Hepatocyte (in vitro differentiated cells): Measurements from ENCODE around the gene C1orf87. TPM values are rescaled to one million over a fixed set of nuclear protein-coding genes. Genes with fewer than 3 reads are reported as not detected.

Experiments used
- DNase-seq: peaks from one replicate; pipeline ENCODE4 v3.0.0-alpha.2; 2016; ENCODE audit warnings: low spot score
- H2AFZ ChIP-seq: fragments of 200-600 bp; sonication (generic); 2 replicates; pipeline ENCODE4 v1.6.0; 2016; ENCODE audit warnings: antibody characterized with exemption, mild to moderate bottlenecking
- H3K27ac ChIP-seq: fragments of 200-600 bp; sonication (generic); 2 replicates; pipeline ENCODE4 v1.5.1; 2016; ENCODE audit warnings: mild to moderate bottlenecking
- H3K27me3 ChIP-seq: fragments of 200-600 bp; sonication (generic); 2 replicates; pipeline ENCODE4 v1.6.1; 2016
- H3K36me3 ChIP-seq: fragments of 200-600 bp; sonication (generic); replicated peaks from 2 replicates; pipeline ENCODE4 v1.5.1; 2016; ENCODE audit warnings: low read depth; ENCODE audit not compliant: insufficient read depth
- H3K4me1 ChIP-seq: fragments of 200-600 bp; sonication (generic); 2 replicates; pipeline ENCODE4 v1.5.1; 2016; ENCODE audit warnings: mild to moderate bottlenecking, moderate library complexity; ENCODE audit not compliant: insufficient read depth
- H3K4me2 ChIP-seq: fragments of 200-600 bp; sonication (generic); 2 replicates; pipeline ENCODE4 v1.6.0; 2016
- H3K4me3 ChIP-seq: fragments of 200-600 bp; sonication (generic); 2 replicates; pipeline ENCODE4 v1.5.1; 2016; ENCODE audit warnings: mild to moderate bottlenecking
- H3K79me2 ChIP-seq: fragments of 200-600 bp; sonication (generic); 2 replicates; pipeline ENCODE4 v1.6.0; 2017; ENCODE audit warnings: mild to moderate bottlenecking
- H3K9me2 ChIP-seq: fragments of 200-600 bp; sonication (generic); replicated peaks from 2 replicates; pipeline ENCODE4 v1.6.0; 2017; ENCODE audit warnings: mild to moderate bottlenecking; ENCODE audit not compliant: insufficient read depth
- H3K9me3 ChIP-seq: fragments of 200-600 bp; sonication (generic); 2 replicates; pipeline ENCODE4 v1.5.1; 2016; ENCODE audit warnings: low read depth, mild to moderate bottlenecking
- H4K20me1 ChIP-seq: fragments of 200-600 bp; sonication (generic); 2 replicates; pipeline ENCODE4 v1.6.0; 2016; ENCODE audit warnings: mild to moderate bottlenecking; ENCODE audit not compliant: insufficient read depth, poor library complexity, severe bottlenecking
- CTCF ChIP-seq: fragments of 200-600 bp; sonication (generic); IDR thresholded peaks from 2 replicates; pipeline ENCODE4 v1.5.1; 2016; ENCODE audit warnings: antibody characterized with exemption, mild to moderate bottlenecking; ENCODE audit not compliant: poor library complexity
- EZH2 ChIP-seq: fragments of 200-600 bp; sonication (generic); IDR thresholded peaks from 2 replicates; pipeline ENCODE4 v1.6.1; 2016; ENCODE audit warnings: antibody characterized with exemption, mild to moderate bottlenecking, borderline replicate concordance
- EZH2phosphoT487 ChIP-seq: fragments of 200-600 bp; sonication (generic); IDR thresholded peaks from one replicate; pipeline ENCODE4 v1.6.1; 2018; ENCODE audit warnings: antibody characterized with exemption, mild to moderate bottlenecking, low read depth, moderate library complexity; ENCODE audit not compliant: unreplicated experiment, severe bottlenecking
- WGBS: methylation state at CpG from one replicate; pipeline ENCODE4 v1.1.6; 2016; ENCODE audit warnings: low lambda C conversion rate; ENCODE audit errors: missing lambda C conversion rate; 5-methylcytosine and 5-hydroxymethylcytosine counted together
- polyA plus RNA-seq: library from polyadenylated mRNA; unstranded; fragments of >200 nt; fragmentation: Nextera tagmentation; extraction: Ambion mirVana; gene quantifications from 2 replicates; pipeline ENCODE4 v1.2.1, GENCODE V29; 2016
- total RNA-seq: library from RNA; depleted of rRNA; stranded (reverse); fragments of >200 nt; gene quantifications from 2 replicates; pipeline ENCODE4 v1.2.3, GENCODE V29; 2014

Gene C1orf87
- total and polyA plus RNA-seq, 2 experiments from 2014 or later, result not detected

- no peak overlapping the region for H3K4me3 ChIP-seq
- H3K4me2 ChIP-seq, result no peak overlapping the region
- no peaks in the 10 kb centered on the region for H4K20me1 ChIP-seq
- H3K79me2 ChIP-seq, result no peaks in the 10 kb centered on the region
- H3K9me2 ChIP-seq, result no peaks in the 10 kb centered on the region
- no peaks in the 10 kb centered on the region for H3K9me3 ChIP-seq
- no peaks in the 10 kb centered on the region for H3K27me3 ChIP-seq
- WGBS, result 53% methylated on average over 3 of the region's 3 CpGs
- no peak overlapping the region for H2AFZ ChIP-seq
- peak; percentile 23 for DNase-seq
- H3K36me3 ChIP-seq, result no peaks in the 10 kb centered on the region
- TF ChIP-seq EZH2 (no peak), CTCF (no peak), EZH2phosphoT487 (no peak)
- H3K27ac ChIP-seq, result no peak overlapping the region
- no peaks in the 10 kb centered on the region for H3K4me1 ChIP-seq
Measured at GRCh38 chr1:60108196-60108595, 34.6 kb upstream of the C1orf87 start.

- no peaks in the 10 kb centered on the region for H3K4me1 ChIP-seq
- peak overlapping the region; percentile 23 for H3K27ac ChIP-seq
- H3K9me3 ChIP-seq, result no peaks in the 10 kb centered on the region
- H2AFZ ChIP-seq, result no peak overlapping the region
- H4K20me1 ChIP-seq, result no peaks in the 10 kb centered on the region
- no peaks in the 10 kb centered on the region for H3K36me3 ChIP-seq
- TF ChIP-seq CTCF (no peak), EZH2phosphoT487 (no peak), EZH2 (no peak)
- H3K27me3 ChIP-seq, result no peaks in the 10 kb centered on the region
- DNase-seq, result no peak
- H3K9me2 ChIP-seq, result no peaks in the 10 kb centered on the region
- no peak overlapping the region for H3K4me2 ChIP-seq
- H3K79me2 ChIP-seq, result no peaks in the 10 kb centered on the region
- H3K4me3 ChIP-seq, result no peak overlapping the region
- 70% methylated on average over 2 of the region's 2 CpGs for WGBS
Measured at GRCh38 chr1:60103186-60103585, 29.6 kb upstream of the C1orf87 start.

GRCh38 chr1:60102267-60103061, 28.9 kb upstream of the C1orf87 start:
- WGBS, result 67% methylated on average over 3 of the region's 3 CpGs
- Histone ChIP-seq H3K4me3 (no peak overlapping the region), H2AFZ (no peak overlapping the region), H3K36me3 (no peaks in the 10 kb centered on the region), H3K9me2 (no peaks in the 10 kb centered on the region), H4K20me1 (no peaks in the 10 kb centered on the region), H3K27me3 (no peaks in the 10 kb centered on the region), H3K4me2 (no peak overlapping the region), H3K4me1 (no peaks in the 10 kb centered on the region), H3K9me3 (no peaks in the 10 kb centered on the region), H3K27ac (no peak overlapping the region), H3K79me2 (no peaks in the 10 kb centered on the region)
- no peak for TF ChIP-seq EZH2
- TF ChIP-seq EZH2phosphoT487, result no peak
- TF ChIP-seq CTCF, result no peak
- DNase-seq, result no peak
